GM13977 (cell line): Measurements from ENCODE around the gene TXNDC5.
A peak's percentile ranks its signal among the peaks of the same experiment; 100 is the strongest.

Experiments
- DNase-seq: peaks from one replicate; pipeline ENCODE4 v3.0.0; 2012; ENCODE audit warnings: low spot score
- in situ Hi-C: fragments of 300-500 bp; cut with MboI; formaldehyde crosslinking; loops from one replicate; pipeline ENCODE4 v1.12.0; 2022; ENCODE audit warnings: low sequenced_read_pairs, low pct_unique_long_range_greater_than_20kb, mixed read lengths, inconsistent platforms; ENCODE audit not compliant: unreplicated experiment
- TF ChIP-seq, protein P1 (sequence below): IDR thresholded peaks from 2 replicates; pipeline ENCODE4 v1.5.1; 2012; ENCODE audit warnings: mild to moderate bottlenecking, control low read depth; ENCODE audit not compliant: insufficient read depth; ENCODE audit errors: extremely low read depth, missing control alignments

Gene TXNDC5

DNA sequence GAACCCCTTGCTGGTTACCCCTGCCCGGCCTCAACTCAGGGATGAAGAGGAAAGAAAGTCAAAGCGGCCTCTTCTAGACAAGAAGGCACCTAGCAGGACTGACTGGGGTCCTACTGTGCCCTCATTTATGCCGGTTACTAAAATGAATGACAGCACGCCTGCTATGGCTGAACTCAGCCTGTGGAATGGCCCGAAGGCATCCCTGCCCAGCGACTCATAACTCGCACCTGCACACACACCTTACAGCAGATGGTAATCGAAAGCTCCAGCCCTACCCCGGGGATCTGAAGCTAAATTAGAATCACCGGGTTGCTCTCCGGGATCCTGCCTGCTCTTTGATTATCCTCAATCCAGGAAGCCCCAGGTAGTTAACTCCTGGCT, 747 bp upstream of the TXNDC5 start:
- in situ Hi-C loops: no loop called here
- TF ChIP-seq, protein P1, sequence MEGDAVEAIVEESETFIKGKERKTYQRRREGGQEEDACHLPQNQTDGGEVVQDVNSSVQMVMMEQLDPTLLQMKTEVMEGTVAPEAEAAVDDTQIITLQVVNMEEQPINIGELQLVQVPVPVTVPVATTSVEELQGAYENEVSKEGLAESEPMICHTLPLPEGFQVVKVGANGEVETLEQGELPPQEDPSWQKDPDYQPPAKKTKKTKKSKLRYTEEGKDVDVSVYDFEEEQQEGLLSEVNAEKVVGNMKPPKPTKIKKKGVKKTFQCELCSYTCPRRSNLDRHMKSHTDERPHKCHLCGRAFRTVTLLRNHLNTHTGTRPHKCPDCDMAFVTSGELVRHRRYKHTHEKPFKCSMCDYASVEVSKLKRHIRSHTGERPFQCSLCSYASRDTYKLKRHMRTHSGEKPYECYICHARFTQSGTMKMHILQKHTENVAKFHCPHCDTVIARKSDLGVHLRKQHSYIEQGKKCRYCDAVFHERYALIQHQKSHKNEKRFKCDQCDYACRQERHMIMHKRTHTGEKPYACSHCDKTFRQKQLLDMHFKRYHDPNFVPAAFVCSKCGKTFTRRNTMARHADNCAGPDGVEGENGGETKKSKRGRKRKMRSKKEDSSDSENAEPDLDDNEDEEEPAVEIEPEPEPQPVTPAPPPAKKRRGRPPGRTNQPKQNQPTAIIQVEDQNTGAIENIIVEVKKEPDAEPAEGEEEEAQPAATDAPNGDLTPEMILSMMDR: no peak
- DNase-seq: no peak

DNA sequence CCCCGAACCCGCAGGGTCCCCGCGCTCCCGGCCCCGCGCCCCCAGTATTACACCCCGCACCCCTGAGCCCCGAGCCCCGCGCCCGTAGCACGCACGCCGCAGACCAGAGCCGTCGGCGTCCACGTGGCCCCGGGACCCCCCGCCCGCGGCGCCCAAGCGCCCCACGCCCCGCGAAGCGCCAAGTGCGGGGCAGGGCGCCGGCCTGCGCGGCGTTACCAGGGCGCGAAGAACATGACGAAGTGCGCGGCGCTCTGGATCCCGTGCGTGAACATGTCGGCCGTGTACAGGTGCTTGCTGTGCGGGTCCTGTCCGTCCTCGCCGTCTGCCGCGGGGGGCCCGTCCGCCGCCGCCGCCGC, 312 bp downstream of the TXNDC5 start:
- TF ChIP-seq, protein P1: no peak
- in situ Hi-C loops: no loop called here
- DNase-seq: no peak

DNA sequence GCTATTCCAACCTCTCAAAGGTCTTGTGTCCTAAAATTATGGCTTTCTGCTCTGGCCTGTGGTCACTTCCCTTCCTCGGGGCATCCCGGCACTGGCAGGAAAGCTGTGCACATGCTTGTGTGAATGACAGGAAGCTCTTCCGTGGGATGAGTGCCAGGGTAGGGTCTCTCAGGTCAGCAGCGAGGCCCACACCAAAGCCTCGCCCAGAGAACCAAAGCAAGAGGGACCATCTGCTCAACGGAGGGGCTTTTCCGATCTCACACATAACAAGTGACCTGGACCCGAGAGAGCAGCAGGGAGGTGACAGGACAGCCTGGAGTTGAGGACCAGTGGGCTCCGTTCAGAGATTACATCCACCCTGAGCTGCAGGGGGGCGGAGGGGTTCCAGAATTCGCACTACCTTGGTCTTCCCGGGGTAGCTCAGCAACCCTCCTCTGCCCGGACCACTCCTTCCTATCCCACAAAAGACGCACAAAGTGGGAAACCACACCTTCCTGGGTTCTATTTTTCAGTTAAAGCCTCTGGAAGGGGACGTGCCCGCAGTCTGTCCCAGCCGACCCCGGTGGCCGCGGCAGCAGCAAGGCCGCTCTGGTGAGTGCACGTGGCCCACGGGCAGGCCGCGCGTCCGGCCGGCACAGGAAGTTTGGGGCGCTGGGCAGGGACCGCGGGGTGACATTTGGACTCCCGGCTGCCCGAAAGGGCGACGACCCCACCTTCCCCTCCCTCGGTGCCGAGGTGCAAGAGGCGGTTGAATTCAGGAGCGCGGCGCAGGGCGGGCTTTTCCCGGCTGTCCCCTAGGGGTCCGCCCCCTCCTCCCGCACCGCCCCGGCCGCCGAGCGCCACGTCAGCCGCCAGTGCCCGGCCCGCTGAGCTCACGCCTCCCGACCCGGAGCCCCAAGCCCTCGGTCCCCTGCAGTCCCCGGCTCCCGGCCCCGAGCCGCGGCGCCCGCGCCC, 988 bp downstream of the TXNDC5 start:
- DNase-seq: peak; percentile 76
- in situ Hi-C loops: no loop called here
- TF ChIP-seq, protein P1: no peak

DNA sequence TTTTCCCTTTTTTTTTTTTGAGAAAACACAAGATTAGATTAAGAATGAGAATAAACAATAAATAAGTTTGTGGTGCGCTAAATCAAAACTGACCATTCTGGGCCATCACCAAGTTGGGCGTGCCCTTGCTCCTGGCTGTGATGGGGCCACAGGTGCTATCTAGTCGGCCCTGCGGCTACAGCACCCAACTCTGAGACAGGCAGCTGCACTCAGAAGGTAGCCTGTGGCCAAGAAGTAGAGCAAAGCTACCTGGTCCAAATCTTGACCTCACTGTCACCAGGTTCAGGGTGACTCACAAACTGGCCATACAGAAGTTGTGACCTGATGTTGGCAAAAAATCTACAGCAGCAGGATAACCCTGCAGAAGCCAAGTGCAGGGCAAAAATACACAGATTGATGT, 3.4 kb downstream of the TXNDC5 start:
- no peak for DNase-seq
- TF ChIP-seq, protein P1: no peak
- in situ Hi-C loops: no loop called here

DNA sequence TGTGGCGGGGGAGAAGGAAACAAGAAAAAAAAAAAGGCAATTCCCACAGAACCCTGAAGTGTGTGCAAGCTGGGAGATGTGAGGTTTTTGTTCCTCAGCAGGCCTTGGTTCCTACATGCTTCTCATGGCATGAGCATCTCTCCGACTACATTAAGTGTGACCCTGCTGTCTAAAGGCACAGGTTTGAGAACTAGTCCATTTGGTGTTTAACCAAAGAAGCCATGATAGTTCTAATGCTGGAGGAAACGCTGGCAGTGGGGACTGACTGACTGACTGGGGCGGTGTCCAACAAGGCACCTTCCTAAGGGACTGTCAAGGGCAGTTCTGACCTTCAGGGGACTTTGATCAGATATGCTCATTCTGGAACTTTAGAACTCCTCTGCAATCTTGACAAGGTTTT, 3.8 kb downstream of the TXNDC5 start:
- DNase-seq: no peak
- TF ChIP-seq, protein P1: no peak
- in situ Hi-C loops: no loop called here

DNA sequence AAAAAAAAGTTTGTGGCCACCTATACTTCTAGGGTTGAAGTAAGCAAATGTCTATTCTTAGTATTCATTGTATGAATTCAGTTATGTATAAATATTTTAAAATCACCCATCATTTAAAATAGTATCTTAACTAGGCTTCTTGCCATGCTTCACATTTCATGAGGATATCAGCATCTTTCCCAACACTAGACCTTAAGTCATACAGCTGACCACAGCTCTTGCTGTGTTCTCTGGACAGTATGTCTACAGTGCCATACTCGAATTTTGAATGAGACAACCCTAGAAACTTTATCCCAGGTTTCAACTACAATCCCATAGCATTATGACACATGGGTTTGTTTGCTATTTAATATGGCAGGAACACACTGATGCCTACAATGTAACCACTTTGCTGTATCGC, 5.2 kb downstream of the TXNDC5 start:
- in situ Hi-C loops: no loop called here
- no peak for DNase-seq
- TF ChIP-seq, protein P1: no peak
